GM23338 (cell line): ENCODE data around the gene PRPF6. TPM values are rescaled to one million over a fixed set of nuclear protein-coding genes. Genes with fewer than 3 reads are reported as not detected.

Experiments used
- microRNA counts: library from miRNA; unstranded; fragments of <30 nt; microRNA quantifications from one replicate; lab custom pipeline; 2017
- microRNA-seq: library from miRNA; unstranded; fragments of <30 nt; microRNA quantifications from one replicate; pipeline ENCODE4, GENCODE V29; 2017
- polyA plus RNA-seq: library from polyadenylated mRNA; unstranded; fragments of >200 nt; fragmentation: Nextera tagmentation; extraction: Ambion mirVana; gene quantifications from 2 replicates; pipeline ENCODE4 v1.2.1, GENCODE V29; 2016
- small RNA-seq: library from RNA; depleted of rRNA; stranded (forward); fragments of <200 nt; gene quantifications from one replicate; pipeline ENCODE3, GENCODE V24; 2014; ENCODE audit warnings: low replicate concordance
- total RNA-seq: library from RNA; depleted of rRNA; stranded (reverse); fragments of >200 nt; shearing (Covaris generic); gene quantifications from 2 replicates; pipeline ENCODE4 v1.2.3, GENCODE V29; 2014; rRNA removed

The PRPF6 gene
- total and polyA plus RNA-seq, 2 experiments from 2014 or later = 53.8 to 79.9 TPM

MicroRNA genes within 50 kb of the gene (microRNA counts, 767-probe panel; counts per million panel counts)
- microRNA hsa-miR-1914-5p (lab: Ali Mortazavi, UCI) (not detected), microRNA hsa-miR-647 (lab: Ali Mortazavi, UCI) (not detected)

Small RNA genes lying within 50 kb of the gene (microRNA-seq; reads per million reads assigned to microRNA genes)
- gene MIR1914 = 1.1 reads per million
- gene MIR647 = not detected
- not detected for gene MIR6813

Small RNA genes lying within 50 kb of the gene (small RNA-seq; reads per million reads assigned to genes)
- gene AL355803.1 (not detected), gene MIR647 (not detected), gene MIR6813 (not detected)

Other genes starting within 250 kb of the PRPF6 start
- gene LIME1, start 244.5 kb upstream of the PRPF6 start, total RNA-seq = 3.6 and 12.2 TPM in 2 replicates
- 4.7 and 7.4 TPM in 2 replicates for gene LIME1, start 244.5 kb upstream of the PRPF6 start, polyA plus RNA-seq
- gene SLC2A4RG, start 241.4 kb upstream of the PRPF6 start, total RNA-seq = 33.8 and 42.0 TPM in 2 replicates
- 22.8 and 25.3 TPM in 2 replicates for gene SLC2A4RG, start 241.4 kb upstream of the PRPF6 start, polyA plus RNA-seq
- gene ZBTB46, start 149.9 kb upstream of the PRPF6 start, total RNA-seq = 23.0 and 26.9 TPM in 2 replicates
- gene ZBTB46, start 149.9 kb upstream of the PRPF6 start, polyA plus RNA-seq = 3.2 TPM in 2 replicates
- not detected in 2 replicates for gene ABHD16B, start 119.6 kb upstream of the PRPF6 start, total RNA-seq
- gene ABHD16B, start 119.6 kb upstream of the PRPF6 start, polyA plus RNA-seq = not detected in 2 replicates
- 103 and 104 TPM in 2 replicates for gene TPD52L2, start 115.9 kb upstream of the PRPF6 start, total RNA-seq
- gene TPD52L2, start 115.9 kb upstream of the PRPF6 start, polyA plus RNA-seq = 39.5 and 40.2 TPM in 2 replicates
- 29.5 and 33.5 TPM in 2 replicates for gene DNAJC5, start 86.0 kb upstream of the PRPF6 start, total RNA-seq
- gene DNAJC5, start 86.0 kb upstream of the PRPF6 start, polyA plus RNA-seq = 6.9 and 7.1 TPM in 2 replicates
- gene UCKL1, start 24.7 kb upstream of the PRPF6 start, total RNA-seq = 46.5 and 56.8 TPM in 2 replicates
- gene UCKL1, start 24.7 kb upstream of the PRPF6 start, polyA plus RNA-seq = 82.5 and 89.3 TPM in 2 replicates
- 21.4 and 28.8 TPM in 2 replicates for gene ZNF512B, start 11.2 kb upstream of the PRPF6 start, total RNA-seq
- 6.0 and 6.1 TPM in 2 replicates for gene ZNF512B, start 11.2 kb upstream of the PRPF6 start, polyA plus RNA-seq
- 2.8 and 7.3 TPM in 2 replicates for gene SAMD10, start 1.5 kb upstream of the PRPF6 start, total RNA-seq
- 2.1 and 3.2 TPM in 2 replicates for gene SAMD10, start 1.5 kb upstream of the PRPF6 start, polyA plus RNA-seq
- 0.73 and 0.85 TPM in 2 replicates for gene C20orf204, start 55.0 kb downstream of the PRPF6 start, total RNA-seq
- 0.68 and 0.82 TPM in 2 replicates for gene C20orf204, start 55.0 kb downstream of the PRPF6 start, polyA plus RNA-seq
- 0.21 TPM in 1 of 2 replicates, not detected in the other for gene SOX18, start 68.5 kb downstream of the PRPF6 start, total RNA-seq
- gene SOX18, start 68.5 kb downstream of the PRPF6 start, polyA plus RNA-seq = not detected in 2 replicates
- 15.0 and 21.0 TPM in 2 replicates for gene TCEA2, start 82.1 kb downstream of the PRPF6 start, total RNA-seq
- gene TCEA2, start 82.1 kb downstream of the PRPF6 start, polyA plus RNA-seq = 54.4 and 58.9 TPM in 2 replicates
- 15.0 and 19.7 TPM in 2 replicates for gene RGS19, start 98.4 kb downstream of the PRPF6 start, total RNA-seq
- 12.5 and 13.1 TPM in 2 replicates for gene RGS19, start 98.4 kb downstream of the PRPF6 start, polyA plus RNA-seq
- gene OPRL1, start 99.0 kb downstream of the PRPF6 start, total RNA-seq = 0.74 and 1.1 TPM in 2 replicates
- 0.24 and 0.27 TPM in 2 replicates for gene OPRL1, start 99.0 kb downstream of the PRPF6 start, polyA plus RNA-seq
- 1.1 TPM in 1 of 2 replicates, not detected in the other for gene LKAAEAR1, start 103.3 kb downstream of the PRPF6 start, total RNA-seq
- 1.8 and 2.4 TPM in 2 replicates for gene LKAAEAR1, start 103.3 kb downstream of the PRPF6 start, polyA plus RNA-seq
- gene NPBWR2, start 126.4 kb downstream of the PRPF6 start, total RNA-seq = not detected in 2 replicates
- not detected in 2 replicates for gene NPBWR2, start 126.4 kb downstream of the PRPF6 start, polyA plus RNA-seq
- gene MYT1, start 183.3 kb downstream of the PRPF6 start, total RNA-seq = 0.83 and 1.6 TPM in 2 replicates
- gene MYT1, start 183.3 kb downstream of the PRPF6 start, polyA plus RNA-seq = 1.1 and 1.6 TPM in 2 replicates